GM21723 (cell line): ENCODE measurements around the gene AHCY.
"Not testable (repeated sequence)": the region's sequence is repeated elsewhere in the genome, so short reads cannot be mapped to it uniquely, and the experiment has no call there.

Experiments
- ATAC-seq: cut with Tn5 transposase; IDR thresholded peaks from one replicate; pipeline ENCODE4 v1.9.1; 2021; ENCODE audit warnings: mild to moderate bottlenecking, moderate library complexity; ENCODE audit not compliant: unreplicated experiment

Gene AHCY

GRCh38 chr20:34302723-34303533 is at the start of gene AHCY:
AHCY (minus strand) TSS chr20:34303355; CDS start chr20:34303270, 85 bp downstream.
- ATAC-seq = peak; percentile 89

- ATAC-seq = no peak
Measured at GRCh38 chr20:34350095-34350494, 46.9 kb upstream of the AHCY start.

GRCh38 chr20:34347571-34347970 is 44.4 kb upstream of the AHCY start:
- ATAC-seq = no peak

GRCh38 chr20:34346533-34346865 is 43.3 kb upstream of the AHCY start:
- not testable (repeated sequence) for ATAC-seq

- not testable (repeated sequence) for ATAC-seq
Measured at GRCh38 chr20:34345839-34346532, 42.8 kb upstream of the AHCY start.

- no peak for ATAC-seq
Measured at GRCh38 chr20:34345402-34345736, 42.2 kb upstream of the AHCY start.

- no peak for ATAC-seq
Measured at GRCh38 chr20:34344238-34344637, 41.1 kb upstream of the AHCY start.

GRCh38 chr20:34343458-34344211 is 40.5 kb upstream of the AHCY start:
- ATAC-seq = no peak

GRCh38 chr20:34341199-34341598 is 38.0 kb upstream of the AHCY start:
- not testable (repeated sequence) for ATAC-seq

- ATAC-seq = not testable (repeated sequence)
Measured at GRCh38 chr20:34340726-34341125, 37.6 kb upstream of the AHCY start.

GRCh38 chr20:34337982-34338726 is 35.0 kb upstream of the AHCY start:
- no peak for ATAC-seq

- no peak for ATAC-seq
Measured at GRCh38 chr20:34337544-34337943, 34.4 kb upstream of the AHCY start.

GRCh38 chr20:34334654-34335407 is 31.7 kb upstream of the AHCY start:
- no peak for ATAC-seq

GRCh38 chr20:34333786-34334185 is 30.6 kb upstream of the AHCY start:
- no peak for ATAC-seq

- no peak for ATAC-seq
Measured at GRCh38 chr20:34332262-34332920, 29.2 kb upstream of the AHCY start.

- ATAC-seq = no peak
Measured at GRCh38 chr20:34331838-34332237, 28.7 kb upstream of the AHCY start.

- not testable (repeated sequence) for ATAC-seq
Measured at GRCh38 chr20:34330861-34331544, 27.8 kb upstream of the AHCY start.

- ATAC-seq = no peak
Measured at GRCh38 chr20:34328928-34329677, 25.9 kb upstream of the AHCY start.
